Head of caudate nucleus (tissue), 42 donors: ENCODE results near the gene NFATC1.

Experiments
- DNase-seq, 42 donors: peaks; one replicate each; pipeline versions ENCODE4 v3.0.0 to v3.0.0-alpha.2; 2020 to 2021; ENCODE audit warnings: mixed read lengths in 7 of 42
- intact Hi-C: fragments of 100-400 bp; cut with DNase I; formaldehyde crosslinking; loops from one replicate; pipeline ENCODE4 v1.15.0; 2022

The NFATC1 gene

GRCh38 chr18:79558933-79559416 lies 163.2 kb downstream of the NFATC1 start:
- DNase-seq: peak in 7 of 42 donors; percentile 3 to 16 (median 7)
- intact Hi-C loops: no loop called here

- peak in 6 of 42 donors; percentile 7 to 22 (median 14) for DNase-seq
- intact Hi-C loops: no loop called here
Measured at GRCh38 chr18:79559436-79559835, 163.7 kb downstream of the NFATC1 start.

DNA sequence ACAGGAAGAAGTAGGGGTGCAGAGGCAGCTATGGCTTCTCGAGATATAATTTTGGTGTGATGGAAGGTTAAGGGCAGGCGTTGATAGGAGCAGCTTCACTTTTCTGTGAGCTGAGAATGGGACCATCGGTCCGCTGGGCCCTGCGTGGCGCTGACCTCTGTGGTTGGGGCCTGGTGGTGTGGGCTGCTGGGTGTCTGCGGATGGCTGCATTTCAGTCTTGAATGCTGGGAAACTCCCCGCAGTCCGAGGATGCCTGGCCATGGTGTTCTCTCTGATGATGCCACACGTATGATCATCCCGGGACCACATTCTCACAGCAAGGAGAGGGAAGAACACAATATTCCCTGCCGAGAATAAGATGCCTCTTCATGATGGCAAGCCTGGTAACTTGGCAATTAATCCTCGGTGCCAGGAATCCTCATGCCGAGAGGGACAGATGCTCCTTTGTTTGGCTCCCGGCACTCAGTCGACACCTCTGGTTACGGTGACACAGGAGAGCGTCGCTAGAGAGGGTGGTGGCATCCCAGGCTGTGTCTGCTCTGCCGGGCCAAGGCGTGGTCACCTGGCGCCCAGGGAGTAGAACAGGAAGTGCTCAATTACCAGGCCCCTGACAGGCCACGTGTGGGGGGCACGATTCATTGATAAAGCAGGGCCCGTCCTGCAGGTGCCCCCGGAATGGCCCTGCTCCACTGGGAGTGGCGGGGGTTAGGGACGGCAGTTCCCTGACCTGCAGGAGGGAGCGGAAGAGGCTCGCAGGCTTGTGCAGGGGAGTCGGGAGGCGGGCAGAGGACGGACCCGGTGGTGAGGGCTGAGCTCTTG lies 164.5 kb downstream of the NFATC1 start:
- DNase-seq: peak in 11 of 42 donors; percentile 1 to 31 (median 13)

GRCh38 chr18:79560861-79561210 lies 165.1 kb downstream of the NFATC1 start:
- DNase-seq: peak in 1 of 42 donors; percentile 9
- intact Hi-C loops: no loop called here

More for the DNA sequence above, 164.5 kb downstream of the NFATC1 start:
- intact Hi-C loops: no loop called here

GRCh38 chr18:79563949-79564348 lies 168.2 kb downstream of the NFATC1 start:
- DNase-seq: no peak
- intact Hi-C loops: no loop called here

- intact Hi-C loops: no loop called here
Measured at GRCh38 chr18:79564441-79564840, 168.7 kb downstream of the NFATC1 start.

GRCh38 chr18:79566771-79567431 lies 171.2 kb downstream of the NFATC1 start:
- intact Hi-C loops: no loop called here
- peak in 3 of 42 donors; percentile 5 to 37 (median 5) for DNase-seq

More at GRCh38 chr18:79564441-79564840, 168.7 kb downstream of the NFATC1 start:
- DNase-seq: no peak

DNA sequence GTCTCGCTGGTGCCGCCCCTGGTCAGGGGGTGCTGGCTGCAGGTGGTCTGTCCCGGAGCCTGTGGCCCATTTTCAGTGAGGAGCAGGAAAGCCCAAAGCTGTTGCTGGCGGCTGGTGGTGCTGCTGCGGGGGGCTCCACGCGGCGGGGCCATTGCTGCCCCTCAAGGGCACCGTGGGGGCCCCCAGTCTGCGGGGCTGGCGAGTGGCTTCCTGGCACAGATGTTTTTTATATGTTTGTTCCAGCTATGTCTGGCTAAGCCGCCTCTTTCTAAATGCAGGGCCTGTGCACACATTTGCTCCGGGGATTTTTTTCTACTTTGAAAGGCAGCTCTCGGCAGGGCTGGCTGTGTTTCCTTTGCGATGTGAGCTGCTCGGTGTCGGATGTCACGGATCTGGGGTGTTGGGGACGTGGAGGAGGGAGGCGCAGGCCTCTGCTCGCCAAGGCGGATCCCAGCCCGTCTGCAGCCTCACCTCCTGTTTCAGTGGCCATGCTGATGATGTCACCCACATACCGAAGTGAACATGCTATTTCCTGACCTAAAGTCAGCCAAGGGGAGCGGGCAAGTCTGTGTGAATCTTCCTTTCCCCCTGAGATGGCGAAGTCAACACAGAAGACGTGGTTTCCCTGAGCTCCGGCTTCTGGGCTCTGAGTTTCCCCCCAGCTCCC lies 171.9 kb downstream of the NFATC1 start:
- peak in 5 of 42 donors; percentile 0 to 43 (median 5) for DNase-seq
- intact Hi-C loops: no loop called here

GRCh38 chr18:79568543-79569205 lies 172.9 kb downstream of the NFATC1 start:
- DNase-seq: peak in 11 of 42 donors; percentile 0 to 30 (median 6)
- intact Hi-C loops: no loop called here

GRCh38 chr18:79569720-79570119 lies 174.0 kb downstream of the NFATC1 start:
- intact Hi-C loops: no loop called here
- DNase-seq: peak in 13 of 42 donors; percentile 0 to 34 (median 4)

GRCh38 chr18:79570266-79571201 lies 174.8 kb downstream of the NFATC1 start:
- intact Hi-C loops: no loop called here
- DNase-seq: peak in 15 of 42 donors; percentile 1 to 39 (median 11)

GRCh38 chr18:79571211-79572092 lies 175.7 kb downstream of the NFATC1 start:
- intact Hi-C loops: no loop called here
- peak in 17 of 42 donors; percentile 1 to 39 (median 6) for DNase-seq

GRCh38 chr18:79572093-79572780 lies 176.5 kb downstream of the NFATC1 start:
- peak in 11 of 42 donors; percentile 1 to 27 (median 8) for DNase-seq
- intact Hi-C loops: no loop called here

GRCh38 chr18:79572848-79573451 lies 177.2 kb downstream of the NFATC1 start:
- peak in 9 of 42 donors; percentile 0 to 21 (median 2) for DNase-seq
- intact Hi-C loops: no loop called here

- intact Hi-C loops: no loop called here
- peak in 18 of 42 donors; percentile 1 to 34 (median 8) for DNase-seq
Measured at GRCh38 chr18:79573921-79574491, 178.3 kb downstream of the NFATC1 start.
